ENCODE data around the gene KDELR3.

Gene KDELR3

DNA sequence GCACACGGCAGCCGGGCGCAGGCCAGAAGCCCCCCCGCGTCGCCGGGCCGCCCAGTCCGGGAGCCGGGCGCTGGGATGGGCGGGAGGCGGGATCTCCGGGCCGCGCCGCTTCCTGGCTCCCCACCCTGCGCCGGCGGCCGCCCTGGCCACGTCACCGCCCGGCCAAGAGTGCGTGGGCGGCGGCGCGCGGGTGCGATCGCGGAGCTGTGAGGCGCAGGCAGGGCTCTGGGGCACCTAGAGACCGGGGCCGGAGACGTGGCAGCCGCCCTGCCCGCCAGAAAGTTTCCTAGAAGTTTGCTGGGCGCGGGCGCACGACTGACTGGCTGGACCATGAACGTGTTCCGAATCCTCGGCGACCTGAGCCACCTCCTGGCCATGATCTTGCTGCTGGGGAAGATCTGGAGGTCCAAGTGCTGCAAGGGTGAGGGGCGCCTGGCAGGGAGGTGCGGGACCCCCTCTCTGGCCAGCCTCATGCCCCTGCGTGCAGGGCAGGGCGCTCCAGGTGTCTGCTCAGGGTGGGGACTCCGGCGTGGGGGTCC, at the start of gene KDELR3:
TSS of gene KDELR3 (plus strand) at position 193 of the 539 bp plus-strand sequence. CDS start at position 331, 138 bp downstream.
- no peak for DNase-seq (ENCODE audit: low read depth)

DNA sequence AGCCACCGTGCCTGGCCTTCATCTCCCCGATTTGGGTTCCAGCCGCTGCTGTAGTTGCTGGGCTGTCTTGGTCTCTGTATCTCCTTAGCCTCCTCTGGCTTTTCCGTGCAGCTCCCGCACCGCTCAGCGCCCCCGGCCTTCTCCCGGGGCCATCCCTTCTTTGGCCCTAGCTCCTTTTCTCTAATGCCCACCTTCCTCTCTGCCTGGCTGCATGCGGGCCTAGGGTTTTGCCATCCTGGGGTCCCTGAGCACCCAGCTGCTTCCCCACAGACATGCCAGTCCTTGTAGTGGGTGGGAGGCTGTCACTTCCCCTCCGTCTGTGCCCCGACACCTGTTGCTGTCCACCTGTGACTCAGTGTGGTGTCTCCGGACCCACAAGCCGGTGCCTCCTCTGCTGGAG, 49.3 kb upstream of the KDELR3 start:
- no peak for DNase-seq (ENCODE audit: low read depth)

DNA sequence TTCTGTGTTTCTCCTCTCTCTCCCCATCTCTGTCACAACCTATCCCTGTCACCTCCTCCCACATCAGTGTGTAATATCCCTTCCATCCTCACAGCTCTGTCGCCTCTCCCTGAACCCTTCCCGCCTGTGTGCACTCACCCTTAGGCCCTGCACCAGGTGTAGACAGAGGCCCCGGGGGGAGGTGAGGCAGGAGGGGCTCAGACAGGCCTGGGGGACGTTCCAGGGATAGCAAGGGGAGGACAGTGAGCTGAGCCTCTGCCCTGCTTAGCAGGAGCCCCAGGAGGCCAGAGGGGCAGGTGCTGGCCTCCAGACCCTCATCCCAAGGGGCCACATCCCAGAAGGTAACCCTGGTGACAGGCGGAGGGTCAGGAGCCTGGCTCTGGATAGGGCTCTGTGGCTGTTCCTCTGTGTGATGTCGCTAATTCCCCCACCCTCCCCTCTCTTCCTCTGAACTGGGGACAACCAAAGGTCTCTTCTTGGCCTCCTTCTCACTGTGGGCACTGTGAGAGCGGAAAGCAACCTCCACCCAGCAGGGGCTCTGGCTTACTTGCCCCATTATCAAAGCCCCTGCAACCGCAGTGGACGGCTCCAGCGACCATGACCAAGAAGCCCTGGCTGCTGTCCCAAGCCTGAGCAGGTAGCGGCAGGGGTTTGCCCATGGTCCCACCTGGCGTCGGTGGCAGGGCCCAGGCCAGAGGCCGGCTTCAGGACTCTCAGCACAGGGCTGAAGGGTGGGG, 48.6 kb upstream of the KDELR3 start:
- no peak for DNase-seq (ENCODE audit: low read depth)

DNA sequence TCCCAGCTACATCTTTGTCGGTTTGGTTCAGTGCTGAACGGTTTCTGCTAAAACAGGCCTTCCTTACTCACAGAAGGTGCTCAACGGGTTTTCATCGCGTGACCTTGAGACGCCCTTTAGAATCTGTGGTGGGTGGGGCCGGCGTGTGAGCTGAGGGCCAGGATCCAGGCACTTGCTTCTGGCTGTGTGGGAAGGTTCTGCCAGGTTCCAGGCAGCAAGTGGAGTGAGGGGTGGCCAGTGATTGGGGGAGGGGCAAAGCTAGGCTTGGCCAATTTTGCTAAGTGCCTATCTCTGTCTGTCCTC, 48.1 kb upstream of the KDELR3 start:
- DNase-seq (ENCODE audit: low read depth), result no peak

DNA sequence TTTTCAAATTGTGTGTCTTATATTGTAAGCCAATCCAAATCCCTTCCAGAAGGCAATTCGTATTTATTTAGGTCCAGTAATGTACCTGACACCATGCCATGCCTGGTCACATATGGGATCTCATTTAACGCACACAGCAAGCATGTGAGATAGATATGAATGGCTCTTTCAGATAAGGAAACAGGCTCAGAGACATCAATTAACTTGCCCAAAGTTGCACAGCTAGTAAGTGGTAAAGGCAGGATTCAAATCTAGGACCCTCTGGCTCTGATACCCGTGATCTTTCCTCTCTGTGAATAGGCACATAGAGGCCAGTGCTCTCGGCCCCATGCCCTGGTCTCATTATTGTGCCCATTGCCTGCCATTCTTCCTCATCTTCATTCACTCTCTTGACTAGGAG, 47.2 kb upstream of the KDELR3 start:
- DNase-seq (ENCODE audit: low read depth), result no peak

DNA sequence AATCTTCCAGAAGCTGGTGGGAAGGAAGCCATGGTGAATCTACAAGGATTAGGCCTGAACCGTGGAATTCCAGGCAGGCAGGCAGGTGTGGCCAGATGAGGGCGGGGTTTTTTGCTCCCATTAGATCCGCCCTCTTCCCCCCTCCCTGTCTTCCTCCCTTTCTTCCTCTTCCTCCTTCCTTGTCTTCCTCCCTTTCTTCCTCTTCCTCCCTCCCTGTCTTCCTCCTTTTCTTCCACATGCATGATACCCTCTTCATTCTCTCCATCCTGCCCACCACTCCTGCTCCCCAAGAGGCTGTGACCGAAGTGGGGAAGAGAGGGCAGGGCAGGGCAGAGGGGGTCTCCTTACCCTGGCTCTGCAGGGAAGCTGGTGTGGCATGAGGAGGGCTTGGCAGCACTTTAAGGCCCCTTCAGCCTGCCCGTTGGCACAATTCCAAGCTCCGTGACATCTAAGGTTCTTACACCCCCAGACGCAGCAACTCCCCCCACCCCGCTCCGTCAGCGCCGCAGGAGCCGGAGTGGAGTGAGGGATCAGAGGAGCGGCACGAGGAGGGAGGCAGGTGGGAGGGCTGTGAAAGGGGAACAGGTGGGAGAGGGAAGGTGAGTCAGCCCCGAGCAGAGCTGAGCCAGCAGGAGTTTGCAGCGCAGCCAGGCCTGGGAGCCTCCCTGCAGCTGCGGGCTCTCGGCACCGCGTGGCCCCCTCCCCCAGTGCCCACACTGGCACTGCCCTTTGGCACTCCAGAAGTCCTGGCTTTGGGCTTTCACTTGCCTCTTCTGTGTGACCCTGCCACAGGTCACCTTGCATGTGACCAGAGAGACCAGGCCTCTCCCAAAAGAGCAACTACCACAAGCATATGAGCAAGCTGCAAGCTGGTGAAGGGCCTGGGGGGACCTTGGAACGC, 45.0 kb upstream of the KDELR3 start:
- no peak for DNase-seq (ENCODE audit: low read depth)

DNA sequence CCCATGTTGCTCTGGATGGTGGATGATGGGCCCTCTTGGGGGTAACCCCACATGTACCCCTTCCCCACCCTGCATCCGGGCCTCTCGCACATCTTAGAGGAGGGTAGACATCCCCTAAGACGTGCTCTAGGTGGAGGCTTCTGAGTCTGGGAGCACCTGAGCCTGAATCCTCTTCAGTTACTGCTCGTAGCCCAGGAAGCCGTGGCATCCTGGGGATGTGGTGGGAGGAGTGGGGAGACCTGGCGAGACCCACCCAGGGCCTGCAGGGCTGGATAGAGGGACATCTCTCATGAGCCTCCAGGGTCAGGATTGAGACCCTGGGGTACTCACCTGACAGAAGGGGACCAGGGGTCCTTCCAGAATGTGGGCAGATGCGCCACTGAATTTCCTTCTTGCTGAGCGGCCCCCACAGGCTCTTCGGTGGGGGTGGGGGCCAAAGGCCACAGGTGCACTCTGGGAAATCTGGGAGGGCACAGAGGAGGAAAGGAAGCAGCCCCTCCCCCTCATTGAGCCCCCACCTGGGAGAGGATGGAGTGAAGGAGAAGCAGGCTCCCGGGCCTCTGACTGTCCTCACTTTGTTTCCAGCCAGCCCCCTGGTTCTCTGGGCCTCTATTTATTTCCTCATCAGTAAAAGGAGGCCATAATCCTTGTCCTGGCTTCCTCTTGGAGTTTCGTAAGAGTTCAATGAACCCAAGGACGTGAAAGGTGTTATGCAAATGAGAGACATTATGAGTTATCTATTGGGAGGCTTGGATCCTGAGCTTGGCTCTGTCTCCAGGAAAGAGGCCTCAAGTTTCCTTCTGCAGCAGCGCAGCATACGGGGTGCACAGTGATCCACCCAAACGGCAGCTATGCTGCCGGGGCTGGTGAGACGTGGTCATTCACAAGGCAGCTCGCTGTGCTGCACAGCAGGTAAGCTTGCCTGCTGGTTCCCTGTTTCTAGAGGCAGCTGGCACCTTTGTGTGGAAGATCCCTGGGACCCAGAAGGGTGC, 44.1 kb upstream of the KDELR3 start:
- no peak for DNase-seq (ENCODE audit: low read depth)

DNA sequence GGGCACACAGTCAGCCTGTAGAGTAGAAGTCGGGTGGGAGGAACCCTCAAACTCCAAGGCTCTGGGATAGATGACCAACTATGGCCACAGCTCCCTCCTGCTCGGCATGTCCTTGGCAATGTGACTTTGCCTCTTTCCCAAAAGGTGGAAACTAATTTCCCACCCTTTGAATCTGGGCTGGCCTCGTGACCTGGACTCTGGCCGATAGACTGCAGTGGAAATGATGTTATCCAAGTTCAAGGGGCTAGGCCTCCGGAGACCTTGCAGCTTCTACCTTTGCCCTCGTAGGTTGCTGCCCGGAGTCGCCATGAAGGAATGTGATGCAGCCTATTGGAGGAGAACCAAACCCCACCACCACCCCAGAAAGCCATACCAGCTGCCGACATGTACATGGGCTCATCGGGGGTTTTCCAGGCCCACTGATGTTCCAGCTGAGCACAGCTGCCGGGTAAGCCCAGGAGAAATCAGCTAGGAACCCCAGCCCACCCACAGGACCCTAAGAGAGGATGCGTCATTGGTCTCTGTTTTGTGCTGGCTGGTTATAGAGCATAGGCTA, 43.3 kb upstream of the KDELR3 start:
- DNase-seq (ENCODE audit: low read depth), result no peak

DNA sequence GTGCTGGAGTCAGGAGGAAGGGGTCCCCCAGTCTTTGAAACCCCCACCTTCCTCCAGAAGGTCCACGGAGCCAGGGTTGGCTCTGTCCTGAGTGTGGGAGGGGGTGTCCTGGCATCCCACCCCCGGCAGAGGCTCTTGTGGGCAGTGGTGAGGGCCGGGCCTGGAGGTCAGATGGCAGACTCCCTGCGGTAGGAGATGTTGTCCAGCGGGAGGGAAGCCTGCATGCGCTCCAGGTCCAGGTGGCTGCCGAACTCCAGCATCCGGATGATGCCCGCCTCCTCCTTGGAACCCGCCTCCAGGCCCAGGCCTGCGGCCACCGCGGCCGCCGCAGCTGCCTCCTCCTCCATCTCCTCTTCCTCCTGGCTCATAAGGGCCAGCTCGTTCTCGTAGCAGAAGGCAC, 41.3 kb upstream of the KDELR3 start:
- DNase-seq (ENCODE audit: low read depth), result no peak

DNA sequence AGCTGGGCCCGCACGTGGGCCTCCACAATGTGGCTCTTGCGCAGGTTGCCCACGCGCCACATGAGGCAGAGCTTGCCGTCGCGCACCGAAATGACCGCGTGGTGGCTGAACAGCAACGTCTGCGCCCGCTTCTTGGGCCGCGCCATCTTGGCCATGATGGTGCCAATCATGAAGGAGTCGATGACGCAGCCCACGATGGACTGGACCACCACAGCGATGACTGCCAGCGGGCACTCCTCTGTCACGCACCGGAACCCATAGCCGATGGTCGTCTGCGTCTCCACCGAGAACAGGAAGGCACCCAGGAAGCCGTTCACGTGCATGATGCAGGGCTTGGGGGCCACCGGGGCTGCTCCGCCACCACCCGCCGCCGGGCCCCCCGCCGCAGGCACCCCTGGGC, 40.4 kb upstream of the KDELR3 start:
- DNase-seq (ENCODE audit: low read depth), result no peak

DNA sequence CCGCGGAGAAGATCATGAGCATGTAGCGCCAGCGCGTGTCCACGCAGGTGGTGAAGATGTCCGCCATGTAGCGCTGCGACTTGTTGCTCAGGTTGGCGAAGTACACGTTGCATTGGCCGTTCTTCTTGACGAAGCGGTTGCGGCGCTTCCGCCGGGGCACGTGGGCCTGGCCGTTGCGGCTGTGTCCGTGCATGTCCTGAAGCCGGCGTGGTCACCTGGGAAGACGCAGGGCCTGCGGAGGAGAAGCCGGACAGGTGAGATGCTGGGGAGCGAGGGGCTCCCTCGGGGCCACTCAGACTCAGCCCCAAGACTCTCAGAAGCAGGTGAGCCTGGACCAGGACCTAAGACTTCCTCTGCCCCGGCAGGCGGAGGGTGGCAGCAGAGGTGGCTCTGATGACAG, 40.0 kb upstream of the KDELR3 start:
- DNase-seq (ENCODE audit: low read depth), result no peak

DNA sequence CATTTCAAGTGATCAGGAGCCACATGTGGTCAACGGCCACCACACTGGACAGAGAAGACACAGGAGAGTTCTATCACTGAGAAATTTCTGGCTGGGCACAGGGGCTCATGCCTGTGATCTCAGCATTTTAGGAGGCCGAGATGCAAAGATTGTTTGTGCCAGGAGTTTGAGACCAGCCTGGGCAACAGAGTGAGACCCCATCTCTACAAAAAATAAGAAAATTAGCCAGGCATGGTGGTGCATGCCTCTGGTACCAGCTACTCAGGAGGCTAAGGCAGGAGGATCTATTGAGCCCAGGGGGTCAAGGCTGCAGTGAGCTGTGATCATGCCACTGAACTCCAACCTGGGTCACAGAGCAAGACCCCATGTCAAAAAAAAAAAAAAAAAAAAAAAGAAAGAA, 39.2 kb upstream of the KDELR3 start:
- DNase-seq (ENCODE audit: low read depth), result no peak

DNA sequence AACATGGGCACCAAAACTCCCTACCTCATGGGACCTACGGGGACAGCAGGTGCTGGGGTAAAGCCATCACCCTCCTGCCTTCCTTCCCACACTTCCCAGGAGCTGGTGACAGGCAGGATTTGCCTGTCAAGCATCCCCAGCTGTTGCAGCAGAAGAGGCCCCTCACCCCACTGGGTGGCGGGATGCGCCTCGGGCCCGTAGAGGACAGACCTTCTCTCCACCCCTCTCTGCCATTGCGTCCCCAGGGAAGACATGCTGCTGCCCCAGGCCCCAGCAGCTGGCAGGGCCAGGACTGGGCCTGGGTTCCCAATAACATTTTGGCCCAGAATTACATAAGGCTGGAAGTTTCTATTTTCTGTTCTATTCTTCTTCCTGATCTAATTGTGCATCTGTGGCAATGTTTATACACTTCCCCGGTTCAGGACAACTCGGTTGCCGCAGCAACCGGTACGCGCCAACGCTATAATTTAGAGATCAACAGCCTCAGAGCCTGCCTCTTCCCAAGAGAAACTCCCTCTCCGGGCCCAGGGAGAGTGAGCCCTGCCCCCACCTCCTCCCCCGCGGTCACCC, 38.3 kb upstream of the KDELR3 start:
- DNase-seq (ENCODE audit: low read depth), result no peak

DNA sequence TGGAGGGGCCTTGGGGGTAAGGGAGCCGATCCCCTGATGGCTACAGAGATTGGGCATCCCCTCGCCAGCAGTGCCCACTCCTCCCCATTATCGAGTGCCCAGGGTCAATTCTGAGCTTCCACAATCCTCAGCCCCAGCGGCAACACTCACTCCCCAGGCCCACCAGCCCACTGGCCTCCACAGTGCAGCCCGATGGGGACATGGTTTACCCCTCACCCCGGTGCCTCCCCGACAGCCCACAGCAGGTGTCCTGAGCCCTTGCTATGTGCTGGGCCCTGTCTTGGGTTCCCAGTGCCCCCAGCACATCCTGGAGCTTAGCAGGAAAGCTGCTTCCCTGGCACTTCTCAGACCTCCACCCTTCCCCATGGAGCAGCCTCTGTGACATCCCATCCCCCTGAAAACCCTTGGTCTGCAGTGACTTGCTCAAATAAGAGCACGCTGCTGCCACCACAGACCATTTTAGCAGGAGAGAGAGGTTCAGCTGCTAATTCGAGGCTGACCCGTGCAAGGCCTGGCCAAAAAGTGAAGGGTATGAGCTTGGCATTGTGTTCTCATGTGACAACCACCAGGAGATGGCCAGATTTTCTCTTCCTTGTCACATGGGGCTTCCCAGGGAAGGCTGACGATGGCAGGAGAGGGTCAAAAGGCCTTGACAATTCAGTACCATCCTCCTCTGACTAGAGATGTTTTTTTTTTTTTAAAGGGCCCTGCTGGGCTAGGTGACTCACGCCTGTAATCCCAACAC, 36.5 kb upstream of the KDELR3 start:
- DNase-seq (ENCODE audit: low read depth), result no peak

DNA sequence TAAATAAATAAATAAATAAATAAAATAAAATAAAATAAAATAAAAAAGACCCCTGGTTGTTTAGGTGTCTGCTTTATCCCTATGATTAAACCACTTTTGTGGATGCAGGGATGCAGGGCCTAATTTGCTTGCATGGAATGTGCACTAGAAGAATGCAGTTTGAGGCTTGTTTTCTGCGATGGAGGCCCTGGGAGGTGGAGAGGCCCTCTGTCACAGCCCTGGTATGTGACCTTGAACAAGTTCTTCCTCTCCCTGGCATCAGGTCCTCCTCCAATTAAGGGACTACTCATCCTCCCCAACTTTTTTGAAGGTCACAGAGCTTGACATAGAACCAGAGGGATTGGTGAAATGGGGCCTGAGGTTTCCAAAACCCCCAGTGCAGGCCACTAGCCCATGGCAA, 35.6 kb upstream of the KDELR3 start:
- DNase-seq (ENCODE audit: low read depth), result no peak

DNA sequence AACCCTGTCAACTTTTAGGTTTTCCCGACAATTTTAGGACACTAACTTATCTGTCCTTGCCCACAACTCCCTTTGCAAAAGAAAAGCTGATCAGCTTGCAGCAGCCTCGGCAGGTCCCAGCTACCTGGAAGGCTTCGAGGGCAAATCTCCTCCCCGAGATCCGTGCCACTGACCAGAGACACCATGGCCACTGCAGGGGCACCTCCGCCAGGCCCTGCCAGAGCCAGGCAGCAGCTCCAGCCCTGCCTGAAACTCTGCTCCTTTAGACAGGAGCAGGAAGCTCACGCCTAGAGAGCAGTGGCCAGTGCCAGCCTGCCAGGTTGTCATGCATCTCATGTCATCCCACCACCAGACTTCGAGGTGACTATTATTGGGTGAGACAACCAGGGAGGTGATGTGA, 34.0 kb upstream of the KDELR3 start:
- DNase-seq (ENCODE audit: low read depth), result no peak

DNA sequence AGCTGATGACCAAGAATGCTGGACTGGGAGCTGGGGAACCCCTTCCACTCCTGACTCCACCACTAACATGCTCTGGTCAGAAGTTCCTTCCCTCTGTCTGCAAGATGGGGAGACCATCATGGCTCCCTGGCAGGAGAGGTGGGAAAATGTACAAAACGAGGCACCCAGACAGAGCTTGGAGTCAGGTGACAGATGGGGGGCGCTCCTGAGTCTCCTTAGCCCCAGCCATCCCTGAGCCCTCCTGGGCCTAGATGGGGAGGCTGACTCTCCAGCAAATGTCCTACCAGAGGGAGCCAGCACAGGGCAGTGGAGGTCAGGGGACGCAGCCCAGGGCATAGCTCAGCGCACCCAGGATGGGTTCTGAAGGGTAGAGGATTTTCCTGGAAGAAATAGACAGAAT, 32.9 kb upstream of the KDELR3 start:
- no peak for DNase-seq (ENCODE audit: low read depth)

DNA sequence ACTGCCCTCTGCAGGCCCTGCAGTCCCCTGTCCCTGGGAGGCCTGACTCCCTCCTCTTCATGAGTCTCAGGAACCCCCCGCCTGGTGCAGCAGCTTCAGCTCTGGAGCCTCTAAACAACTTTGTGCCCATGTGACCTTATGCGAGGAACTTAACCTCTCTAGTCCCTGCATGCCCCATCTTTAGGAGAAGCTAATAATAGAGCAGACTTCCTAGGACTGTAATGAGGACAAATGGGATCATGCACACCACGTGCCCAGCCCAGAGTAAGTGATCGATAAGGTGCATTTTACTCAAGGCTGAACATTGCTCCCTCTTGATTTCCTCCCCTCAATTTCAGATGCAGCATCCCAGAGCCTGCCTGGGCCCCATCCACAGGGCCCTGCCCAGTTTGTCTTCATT, 31.9 kb upstream of the KDELR3 start:
- DNase-seq (ENCODE audit: low read depth), result no peak

DNA sequence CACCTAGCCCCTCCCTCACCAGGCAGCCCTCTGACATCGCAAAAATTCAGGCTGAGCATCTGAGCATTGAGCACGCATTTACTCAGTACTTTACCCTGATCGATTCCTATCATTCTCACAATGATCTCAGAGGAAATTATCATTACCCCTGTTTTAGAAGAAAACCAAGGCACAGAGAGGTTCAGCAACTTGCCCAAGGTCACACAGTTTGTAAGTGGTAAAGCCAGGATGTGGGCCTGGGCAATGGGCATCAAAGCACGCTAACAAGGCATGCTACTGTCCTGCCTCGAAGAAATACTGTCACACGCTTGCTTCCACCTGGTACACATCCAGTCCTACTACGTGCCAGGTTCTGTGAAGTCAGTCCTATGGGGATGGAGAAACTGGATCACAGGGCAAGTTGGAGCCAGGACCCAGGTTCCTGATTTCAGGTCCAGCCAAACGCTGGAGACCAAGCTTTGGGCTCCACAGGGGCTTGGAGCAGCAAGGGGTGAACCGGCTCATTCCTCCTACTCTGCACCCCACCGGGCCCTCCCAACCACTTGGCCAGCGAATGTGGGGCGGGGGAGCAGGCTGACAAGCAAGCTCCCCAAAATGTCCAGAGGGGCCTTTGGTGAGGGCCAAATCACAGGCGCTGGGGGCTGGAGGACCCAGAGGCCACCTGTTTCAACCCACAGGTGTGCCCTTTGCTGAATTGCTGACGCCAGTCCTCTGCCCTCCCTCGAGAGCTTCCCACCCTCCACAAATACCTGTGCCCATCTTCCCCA, 31.1 kb upstream of the KDELR3 start:
- no peak for DNase-seq (ENCODE audit: low read depth)

DNA sequence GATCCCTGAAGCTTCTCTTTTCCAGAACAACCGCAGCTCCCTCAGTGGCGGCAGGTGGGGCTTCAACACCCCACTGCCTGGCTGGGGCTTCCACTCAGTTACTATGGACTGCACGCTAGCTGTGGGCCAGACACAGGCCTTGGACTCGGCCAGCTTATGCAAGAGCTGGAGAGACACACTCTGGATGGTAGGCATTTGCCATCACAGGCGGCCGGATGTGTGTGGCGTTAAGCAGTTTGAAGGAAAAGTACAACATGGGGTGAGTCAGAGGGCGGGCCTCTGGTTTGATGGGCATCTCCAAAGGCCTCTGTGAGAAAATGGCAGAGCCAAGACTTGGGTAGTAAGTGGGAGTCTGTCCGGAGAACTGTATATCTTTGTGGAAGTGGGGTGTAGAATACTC, 30.5 kb upstream of the KDELR3 start:
- no peak for DNase-seq (ENCODE audit: low read depth)

Data from stimulated activated CD8-positive, alpha-beta memory T cell treated with anti-CD3 and anti-CD28 coated beads, Interleukin-15, amount 100 ng/mL, for 1 hour (primary cell).